IPS-18c (cell line): ENCODE data around the gene SERGEF.

ENCODE experiments used
- H3K4me3 ChIP-seq: 2 replicates; pipeline ENCODE4 v1.7.0; 2013; ENCODE audit warnings: low read depth, mild to moderate bottlenecking, low read length, moderate library complexity; ENCODE audit not compliant: insufficient read depth
- H3K9me3 ChIP-seq: one replicate; pipeline ENCODE4 v1.6.1; 2013; ENCODE audit warnings: mild to moderate bottlenecking, low read length, moderate library complexity; ENCODE audit not compliant: control insufficient read depth, insufficient read depth

Gene SERGEF

GRCh38 chr11:17821648-17822400 lies 191.0 kb downstream of the SERGEF start:
- H3K4me3 ChIP-seq: no peak overlapping the region
- H3K9me3 ChIP-seq: no peaks in the 10 kb centered on the region

GRCh38 chr11:17816232-17816931 lies 196.5 kb downstream of the SERGEF start:
- Histone ChIP-seq H3K4me3 (no peak overlapping the region), H3K9me3 (no peaks in the 10 kb centered on the region)

DNA sequence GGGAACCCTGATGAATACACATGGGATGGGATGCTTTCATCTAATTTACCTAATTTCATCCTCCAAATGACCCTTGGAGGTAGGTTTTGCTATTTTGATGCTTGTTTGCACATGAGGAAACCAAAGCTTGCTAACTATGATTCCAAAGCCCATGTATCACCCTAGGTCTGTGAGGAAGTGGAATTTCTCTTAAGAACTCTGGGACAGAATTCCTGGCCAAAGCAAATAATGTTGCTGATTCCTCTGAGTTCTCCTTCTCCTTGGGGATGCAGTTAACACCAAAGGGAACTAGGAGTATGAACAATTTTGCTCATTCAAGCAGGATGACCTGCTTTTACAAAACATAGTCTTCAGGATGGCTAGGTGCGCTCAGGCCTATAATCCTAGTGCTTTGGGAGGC lies 198.3 kb downstream of the SERGEF start:
- Histone ChIP-seq H3K4me3 (no peak overlapping the region), H3K9me3 (no peaks in the 10 kb centered on the region)

- Histone ChIP-seq H3K4me3 (no peak overlapping the region), H3K9me3 (no peaks in the 10 kb centered on the region)
These were observed 199.3 kb downstream of the SERGEF start for GRCh38 chr11:17813391-17814059.

DNA sequence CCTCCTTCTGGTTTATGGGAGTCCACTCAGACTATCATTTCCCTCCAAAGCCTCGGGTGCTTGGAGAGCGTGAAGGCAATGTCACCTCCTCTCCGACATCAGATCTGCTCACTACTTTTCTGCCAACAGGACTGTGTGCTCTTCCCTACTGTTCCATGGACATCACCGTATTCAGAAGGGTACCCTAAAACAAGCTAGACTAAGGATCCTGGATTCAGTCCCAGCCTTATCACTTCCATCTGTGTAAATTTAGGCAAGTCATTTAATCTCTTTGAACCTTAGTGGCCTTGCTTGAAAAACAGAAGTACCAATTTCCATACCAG lies 200.0 kb downstream of the SERGEF start:
- H3K4me3 ChIP-seq: no peak overlapping the region

GRCh38 chr11:17812091-17812864 lies 200.6 kb downstream of the SERGEF start:
- Histone ChIP-seq H3K4me3 (no peak overlapping the region), H3K9me3 (no peaks in the 10 kb centered on the region)

More for the DNA sequence above, 200.0 kb downstream of the SERGEF start:
- no peaks in the 10 kb centered on the region for H3K9me3 ChIP-seq

DNA sequence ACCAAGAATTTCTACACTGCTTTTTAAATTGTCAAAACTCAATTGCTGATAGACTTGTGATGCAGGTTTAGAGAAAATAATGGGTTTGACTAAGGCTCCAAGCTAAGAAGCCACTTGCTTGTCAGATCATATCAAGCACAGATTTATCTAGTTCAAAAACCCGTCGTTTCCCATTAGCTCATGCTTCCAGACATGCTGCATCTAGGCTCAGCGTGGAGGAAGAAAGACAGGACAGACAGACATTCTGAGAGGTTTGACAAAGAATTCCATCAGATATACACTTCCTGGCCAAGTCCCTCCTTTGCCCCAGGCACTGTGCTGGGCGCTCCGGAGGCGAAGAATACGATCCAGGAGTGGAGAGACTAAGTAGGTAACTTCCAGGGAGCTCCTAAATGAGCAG lies 201.5 kb downstream of the SERGEF start:
- no peaks in the 10 kb centered on the region for H3K9me3 ChIP-seq
- no peak overlapping the region for H3K4me3 ChIP-seq

DNA sequence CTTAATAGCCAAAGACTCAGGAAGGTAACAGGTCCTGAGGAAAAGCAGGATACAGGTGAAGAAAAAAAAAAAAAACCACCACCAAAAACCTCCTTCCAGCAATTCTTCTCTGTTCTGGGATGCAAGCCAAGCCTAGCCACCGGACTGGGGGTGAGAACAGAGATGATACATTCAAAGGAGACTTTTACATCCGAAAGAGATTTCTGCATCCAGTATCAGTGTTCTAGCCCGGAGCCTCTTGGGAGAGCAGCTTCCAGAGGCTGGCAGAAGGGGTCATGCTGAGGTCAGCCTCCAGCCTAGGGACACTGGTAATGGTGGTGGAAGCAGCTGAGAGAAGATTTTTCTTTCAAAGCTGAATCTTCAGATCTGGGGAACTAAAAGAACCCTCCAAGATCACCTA lies 202.1 kb downstream of the SERGEF start:
- no peaks in the 10 kb centered on the region for H3K9me3 ChIP-seq
- H3K4me3 ChIP-seq: no peak overlapping the region

- Histone ChIP-seq H3K9me3 (no peaks in the 10 kb centered on the region), H3K4me3 (no peak overlapping the region)
These were observed 202.8 kb downstream of the SERGEF start for GRCh38 chr11:17810041-17810440.

GRCh38 chr11:17807034-17807433 lies 205.8 kb downstream of the SERGEF start:
- no peaks in the 10 kb centered on the region for H3K9me3 ChIP-seq

DNA sequence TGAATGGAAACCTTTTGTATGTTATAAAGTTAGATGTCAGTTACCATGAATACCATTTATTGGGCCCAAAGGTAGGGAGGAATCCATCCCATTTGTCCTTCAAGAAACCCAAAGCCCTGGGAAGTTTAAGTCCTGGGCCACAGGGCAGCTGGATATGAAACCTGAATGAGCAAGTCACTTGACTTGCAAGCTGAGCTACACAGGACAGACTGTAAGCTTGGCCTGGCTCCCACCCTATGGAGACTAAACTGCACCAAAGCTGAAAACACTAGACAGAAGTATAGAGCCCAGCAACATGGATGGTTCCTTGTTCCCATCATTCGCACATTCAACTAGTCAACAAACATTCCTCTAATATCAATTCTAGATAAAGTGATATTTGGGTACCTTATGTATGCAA lies 207.0 kb downstream of the SERGEF start:
- no peak overlapping the region for H3K4me3 ChIP-seq
- H3K9me3 ChIP-seq: no peaks in the 10 kb centered on the region

More at GRCh38 chr11:17807034-17807433, 205.8 kb downstream of the SERGEF start:
- H3K4me3 ChIP-seq: no peak overlapping the region

GRCh38 chr11:17805043-17805442 lies 207.8 kb downstream of the SERGEF start:
- Histone ChIP-seq H3K4me3 (no peak overlapping the region), H3K9me3 (no peaks in the 10 kb centered on the region)

GRCh38 chr11:17803754-17804334 lies 209.0 kb downstream of the SERGEF start:
- no peaks in the 10 kb centered on the region for H3K9me3 ChIP-seq
- no peak overlapping the region for H3K4me3 ChIP-seq

- Histone ChIP-seq H3K9me3 (no peaks in the 10 kb centered on the region), H3K4me3 (no peak overlapping the region)
These were observed 210.4 kb downstream of the SERGEF start for GRCh38 chr11:17802491-17802890.

- Histone ChIP-seq H3K4me3 (no peak overlapping the region), H3K9me3 (no peaks in the 10 kb centered on the region)
These were observed 211.7 kb downstream of the SERGEF start for GRCh38 chr11:17801166-17801565.

GRCh38 chr11:17799147-17799546 lies 213.7 kb downstream of the SERGEF start:
- H3K4me3 ChIP-seq: no peak overlapping the region

DNA sequence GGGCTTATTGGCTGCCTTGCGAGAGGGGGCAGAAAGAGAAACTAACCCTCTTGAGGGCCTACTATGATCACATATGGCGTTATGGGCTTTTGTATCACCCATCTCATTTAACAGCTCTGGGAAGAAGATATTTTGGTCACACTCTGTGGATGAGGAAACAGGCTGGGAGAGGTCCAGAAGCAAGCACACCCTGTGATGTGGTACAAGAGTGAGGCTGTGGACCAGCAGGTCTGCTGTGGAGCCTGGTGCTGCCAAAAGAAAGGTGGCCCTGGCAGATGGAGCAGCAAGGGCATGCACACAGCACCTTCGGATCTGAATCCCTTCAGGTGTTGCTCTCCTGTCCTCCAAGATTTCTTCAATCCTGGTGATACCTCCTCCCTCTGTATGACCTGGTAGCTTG lies 214.1 kb downstream of the SERGEF start:
- H3K9me3 ChIP-seq: no peaks in the 10 kb centered on the region
- no peak overlapping the region for H3K4me3 ChIP-seq

More at GRCh38 chr11:17799147-17799546, 213.7 kb downstream of the SERGEF start:
- no peaks in the 10 kb centered on the region for H3K9me3 ChIP-seq
